HepG2 (cell line): ENCODE measurements around the gene GATM. TPM values are rescaled to one million over a fixed set of nuclear protein-coding genes. Genes with fewer than 3 reads are reported as not detected.

Source experiments
- ATAC-seq: fragments of 200-7000 bp; cut with Tn5 transposase; 3 replicates; pipeline ENCODE4 v1.9.1; 2020; ENCODE audit warnings: mild to moderate bottlenecking, moderate library complexity
- BruUV-seq: library from RNA; stranded (reverse); fragments of 400-500 nt; replicated peaks from 2 replicates; lab custom pipeline; 2021; lab: Mats Ljungman, UMichigan
- CTCF ChIA-PET: fragments of 300-600 bp; formaldehyde crosslinking; extraction: SDS; loops from one replicate; lab custom pipeline; 2021; ENCODE audit warnings: low total read pairs, inconsistent platforms, low intra/inter-chr PET ratio; lab: Yijun Ruan, JAX
- POLR2A ChIA-PET: fragments of 350-600 bp; sonication (Branson Sonifier 250); formaldehyde crosslinking; loops from one replicate; lab custom pipeline; 2020; ENCODE audit warnings: antibody characterized with exemption, inconsistent platforms; lab: Yijun Ruan, JAX
- DNase-seq: peaks from one replicate; pipeline ENCODE4 v3.0.0-alpha.2; 2015; ENCODE audit warnings: low spot score
- FAIRE-seq: peaks from 3 replicates; lab custom pipeline; 2011; peaks lifted over from hg19 to GRCh38; lab: Jason Lieb, UNC
- H2AFZ ChIP-seq: one replicate; pipeline ENCODE4 v1.6.1; 2011; ENCODE audit warnings: low read length, inconsistent platforms
- H3K27ac ChIP-seq: fragments of 300-600 bp; 3 replicates; pipeline ENCODE4 v1.8.0; 2011; ENCODE audit warnings: mixed run types, mild to moderate bottlenecking, mixed read lengths, low read length, inconsistent platforms; ENCODE audit not compliant: insufficient read depth; ENCODE audit errors: extremely low read length
- H3K27me3 ChIP-seq, 2 experiments: fragments of 200-600 bp in 1 of 2; 2 replicates in 1 of 2; 3 replicates in 1 of 2; pipeline versions ENCODE4 v1.6.0 to v1.8.0; 2011; ENCODE audit warnings: low read length in 2 of 2, mild to moderate bottlenecking in 2 of 2, moderate library complexity in 2 of 2, inconsistent platforms in 1 of 2; ENCODE audit not compliant: insufficient read depth in 2 of 2, control insufficient read depth in 1 of 2
- H3K36me3 ChIP-seq, 2 experiments: fragments of 200-600 bp in 1 of 2; replicated peaks in 1 of 2; 2 replicates in 1 of 2; 3 replicates in 1 of 2; pipeline versions ENCODE4 v1.5.1 to v1.8.0; 2011; ENCODE audit warnings: low read length in 2 of 2, inconsistent platforms in 1 of 2; ENCODE audit not compliant: insufficient read depth in 2 of 2, control insufficient read depth in 1 of 2
- H3K4me1 ChIP-seq: 2 replicates; pipeline ENCODE4 v1.5.1; 2012; ENCODE audit warnings: low read length, inconsistent platforms; ENCODE audit not compliant: insufficient read depth
- H3K4me2 ChIP-seq: 2 replicates; pipeline ENCODE4 v1.6.0; 2011; ENCODE audit warnings: low read depth, low read length, inconsistent platforms
- H3K4me3 ChIP-seq, 3 experiments: fragments of 200-600 bp in 1 of 3; sonication (generic), shearing (Covaris generic) in 1 of 3; replicated peaks in 1 of 3; 2 replicates each; pipeline ENCODE4 v1.5.1; 2011 to 2016; ENCODE audit warnings: low read length in 3 of 3, inconsistent platforms in 2 of 3, low read depth in 2 of 3, mild to moderate bottlenecking in 2 of 3, control low read depth in 1 of 3, mixed read lengths in 1 of 3; ENCODE audit not compliant: insufficient read depth in 1 of 3
- H3K79me2 ChIP-seq: one replicate; pipeline ENCODE4 v1.6.1; 2011; ENCODE audit warnings: low read length, inconsistent platforms; ENCODE audit not compliant: insufficient read depth
- H3K9ac ChIP-seq: 2 replicates; pipeline ENCODE4 v1.6.0; 2011; ENCODE audit warnings: mild to moderate bottlenecking, low read depth, low read length, inconsistent platforms; ENCODE audit not compliant: insufficient read depth
- H3K9me3 ChIP-seq: 2 replicates; pipeline ENCODE4 v1.5.1; 2012; ENCODE audit warnings: mild to moderate bottlenecking, low read length
- H4K20me1 ChIP-seq: 2 replicates; pipeline ENCODE4 v1.6.0; 2011; ENCODE audit warnings: inconsistent platforms, mild to moderate bottlenecking, low read length, moderate library complexity; ENCODE audit not compliant: insufficient read depth
- ASH2L ChIP-seq: fragments of 300-600, 200-600 bp; sonication (generic); IDR thresholded peaks from 2 replicates; pipeline ENCODE4 v1.7.0; 2017; ENCODE audit warnings: low read depth, mild to moderate bottlenecking, moderate library complexity, mixed read lengths, low read length; ENCODE audit not compliant: insufficient read length
- BORCS8-MEF2B ChIP-seq: sonication (generic); formaldehyde crosslinking; IDR thresholded peaks from 2 replicates; pipeline ENCODE4 v1.8.0; 2022; ENCODE audit warnings: mild to moderate bottlenecking, missing genetic modification reagents
- CREB1 ChIP-seq, 2 experiments: fragments of 450-650 bp in 1 of 2; IDR thresholded peaks; 2 replicates each; pipeline ENCODE4 v1.6.1; 2016 to 2017; ENCODE audit warnings: control low read depth in 1 of 2, mild to moderate bottlenecking in 1 of 2, missing compliant biosample characterization in 1 of 2, missing genetic modification characterization in 1 of 2
- ETV5 ChIP-seq: IDR thresholded peaks from 2 replicates; pipeline ENCODE4 v1.6.1; 2018; ENCODE audit warnings: missing biosample characterization, missing genetic modification reagents, inconsistent platforms, borderline replicate concordance
- MED1 ChIP-seq: sonication (generic); formaldehyde crosslinking; IDR thresholded peaks from 2 replicates; pipeline ENCODE4 v1.4.0; 2020; ENCODE audit warnings: missing genetic modification reagents
- MEF2D ChIP-seq: sonication (generic); formaldehyde crosslinking; IDR thresholded peaks from 2 replicates; pipeline ENCODE4 v1.5.1; 2020; ENCODE audit warnings: mild to moderate bottlenecking, missing genetic modification reagents
- NCOA1 ChIP-seq: sonication (generic); formaldehyde crosslinking; IDR thresholded peaks from 2 replicates; pipeline ENCODE4 v1.9.0; 2021; ENCODE audit warnings: missing genetic modification reagents
- REL ChIP-seq: sonication (generic); formaldehyde crosslinking; conservative IDR thresholded peaks from 2 replicates; pipeline ENCODE4 v1.8.0; 2022; ENCODE audit warnings: mild to moderate bottlenecking, missing genetic modification reagents, moderate library complexity
- SIN3B ChIP-seq: fragments of 150-350 bp; IDR thresholded peaks from 2 replicates; pipeline ENCODE4 v1.6.1; 2014; ENCODE audit warnings: low read length
- SP2 ChIP-seq: sonication (generic); formaldehyde crosslinking; IDR thresholded peaks from 2 replicates; pipeline ENCODE4 v1.5.1; 2020; ENCODE audit warnings: mild to moderate bottlenecking, missing genetic modification reagents
- SUZ12 ChIP-seq: fragments of 150-350 bp; IDR thresholded peaks from 2 replicates; pipeline ENCODE4 v1.6.1; 2014; ENCODE audit warnings: low read depth, low read length
- TBP ChIP-seq: sonication (generic); formaldehyde crosslinking; IDR thresholded peaks from 2 replicates; pipeline ENCODE4 v1.5.0; 2020; ENCODE audit warnings: missing genetic modification reagents
- TEAD3 ChIP-seq: optimal IDR thresholded peaks from 2 replicates; pipeline ENCODE3; 2016; ENCODE audit warnings: borderline replicate concordance
- ZBTB38 ChIP-seq: sonication (generic); formaldehyde crosslinking; IDR thresholded peaks from 2 replicates; pipeline ENCODE4 v1.5.1; 2020; ENCODE audit warnings: mild to moderate bottlenecking, missing genetic modification reagents
- ZNF382 ChIP-seq: sonication (generic); formaldehyde crosslinking; IDR thresholded peaks from 2 replicates; pipeline ENCODE4 v1.5.0; 2020; ENCODE audit warnings: missing genetic modification reagents, mild to moderate bottlenecking, borderline replicate concordance
- ZNF530 ChIP-seq: sonication (generic); formaldehyde crosslinking; IDR thresholded peaks from 2 replicates; pipeline ENCODE4 v1.5.0; 2020; ENCODE audit warnings: low read depth, mild to moderate bottlenecking, missing genetic modification reagents
- WGBS: methylation state at CpG from one replicate; pipeline ENCODE4 v1.1.6; 2017; ENCODE audit warnings: low lambda C conversion rate; 5-methylcytosine and 5-hydroxymethylcytosine counted together
- in situ Hi-C: cut with HindIII; loops from 2 replicates; pipeline ENCODE4 v1.10.0; 2017; ENCODE audit warnings: low pct_unique_long_range_greater_than_20kb; ENCODE audit not compliant: extremely low pct_ligation_motif_present
- intact Hi-C: fragments of 100-400 bp; cut with micrococcal nuclease; formaldehyde crosslinking; loops from one replicate; pipeline ENCODE4 v1.10.0; 2022; ENCODE audit not compliant: unreplicated experiment
- polyA plus RNA-seq, 8 experiments: library from polyadenylated mRNA; depleted of rRNA in 3 of 8; stranded (reverse) in 7 of 8; unstranded in 1 of 8; fragments of >200 nt; fragmentation: Illumina TruSeq in 4 of 8; extraction: Trizol in 4 of 8; gene quantifications; 2 replicates each; pipeline versions ENCODE4 v1.2.1 to v1.2.3, GENCODE V29; 2011 to 2016; ENCODE audit warnings: low read depth in 4 of 8, missing spikeins in 1 of 8, mixed read lengths in 1 of 8; ENCODE audit not compliant: insufficient read depth in 1 of 8
- total RNA-seq, 5 experiments: library from RNA; depleted of rRNA; stranded (reverse); fragments of >200 nt; fragmentation: Illumina TruSeq; extraction: Trizol; gene quantifications; 2 replicates each; pipeline ENCODE4 v1.2.3, GENCODE V29; 2016; ENCODE audit warnings: low read depth in 1 of 5
- TF ChIP-seq, protein P1 (sequence below): sonication (generic); formaldehyde crosslinking; conservative IDR thresholded peaks from 2 replicates; pipeline ENCODE4 v1.4.0; 2020; ENCODE audit warnings: missing genetic modification reagents
- TF ChIP-seq, protein P2 (sequence below): sonication (generic); formaldehyde crosslinking; IDR thresholded peaks from 2 replicates; pipeline ENCODE4 v1.8.1; 2023; ENCODE audit warnings: missing genetic modification reagents, inconsistent platforms, borderline replicate concordance
- TF ChIP-seq, protein P3 (sequence below): sonication (generic); formaldehyde crosslinking; IDR thresholded peaks from 2 replicates; pipeline ENCODE4 v1.4.0; 2020; ENCODE audit warnings: missing genetic modification reagents

GATM gene
- total and polyA plus RNA-seq, 2 of the 13 experiments (the other 11 are each of a cell fraction or from before 2014, with no cell fraction given), result 2.1 to 16.8 TPM

DNA sequence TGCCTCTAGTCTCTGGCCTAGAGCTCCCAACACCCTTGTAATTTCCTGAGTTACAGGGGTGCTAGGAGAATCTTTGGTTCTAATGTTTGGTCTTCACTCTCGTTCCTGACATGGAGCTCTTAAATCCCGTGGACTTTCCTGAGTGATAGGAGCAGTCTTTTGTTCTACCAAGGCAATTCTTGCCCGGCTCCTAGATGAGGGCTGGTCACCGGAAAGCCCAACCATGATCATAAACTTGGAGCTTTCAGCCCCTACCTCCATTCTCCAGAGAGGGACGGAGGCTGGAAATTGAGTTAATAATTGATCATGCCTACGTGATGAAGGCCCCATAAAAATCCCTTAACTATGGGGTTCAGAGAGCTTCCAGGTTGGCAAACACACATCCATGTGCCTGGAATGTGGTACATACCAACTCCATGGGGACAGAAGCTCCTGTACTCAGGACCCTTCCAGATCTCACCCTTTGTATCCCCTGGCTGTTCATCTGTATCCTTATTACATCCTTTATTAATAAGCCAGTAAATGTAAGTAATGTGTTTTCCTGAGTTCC, 18.8 kb upstream of the GATM start (continued):
- TF ChIP-seq MED1 (CRISPR knock-in tag) (peak; percentile 64), MEF2D (CRISPR knock-in tag) (0 out of 2 replicates have a peak, but pooled peaks have one; percentile 26), TEAD3 (CRISPR knock-in tag) (peak; percentile 86), CREB1 (IDR thresholded peaks at IDR 0.05) (no peak), CREB1 (CRISPR knock-in tag; IDR thresholded peaks at IDR 0.05) (0 out of 2 replicates have a peak, but pooled peaks have one; percentile 35), NCOA1 (no peak)
- TF ChIP-seq, protein P1, sequence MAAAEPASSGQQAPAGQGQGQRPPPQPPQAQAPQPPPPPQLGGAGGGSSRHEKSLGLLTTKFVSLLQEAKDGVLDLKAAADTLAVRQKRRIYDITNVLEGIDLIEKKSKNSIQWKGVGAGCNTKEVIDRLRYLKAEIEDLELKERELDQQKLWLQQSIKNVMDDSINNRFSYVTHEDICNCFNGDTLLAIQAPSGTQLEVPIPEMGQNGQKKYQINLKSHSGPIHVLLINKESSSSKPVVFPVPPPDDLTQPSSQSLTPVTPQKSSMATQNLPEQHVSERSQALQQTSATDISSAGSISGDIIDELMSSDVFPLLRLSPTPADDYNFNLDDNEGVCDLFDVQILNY, result no peak

DNA sequence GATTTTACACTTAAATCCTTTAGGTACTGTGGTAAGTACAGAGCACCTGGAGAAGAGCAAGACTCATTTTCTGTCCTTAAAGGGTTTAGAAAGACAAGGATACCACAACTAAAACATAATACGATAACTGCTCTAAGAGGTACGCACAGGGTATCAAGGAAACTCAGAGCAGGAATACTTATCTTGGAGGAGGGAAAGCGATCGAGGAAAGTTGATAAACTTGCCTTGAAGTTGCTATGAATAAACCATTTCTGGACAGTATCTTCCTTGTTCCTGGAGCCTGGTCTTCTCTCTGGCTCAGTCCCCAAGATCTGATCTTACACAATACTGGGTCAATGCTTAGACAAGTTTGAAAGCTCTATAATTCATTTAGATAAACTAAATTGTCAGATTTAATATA, 17.6 kb upstream of the GATM start:
- Histone ChIP-seq H3K79me2 (peaks cover 46% of the 10 kb centered on the region), H3K9ac (peak overlapping the region; percentile 62; the same call in 1 of the 2 replicates), H3K4me1 (peaks cover 71% of the 10 kb centered on the region), H3K4me2 (peak overlapping the region; percentile 55), H3K9me3 (no peaks in the 10 kb centered on the region), H2AFZ (no peak overlapping the region), H3K4me3 (peak overlapping the region; percentile 36 to 46 (median 37); a peak in 5 of 6 replicates), H4K20me1 (no peaks in the 10 kb centered on the region), H3K27me3 (no peaks in the 10 kb centered on the region), H3K27ac (no peak overlapping the region), H3K36me3 (no peaks in the 10 kb centered on the region)
- ChIA-PET POLR2A (no interaction called here), CTCF (no interaction called here)
- TF ChIP-seq BORCS8-MEF2B (no peak), ASH2L (no peak), ZBTB38 (CRISPR knock-in tag) (no peak), SIN3B (no peak), ZNF530 (CRISPR knock-in tag) (no peak), TBP (CRISPR knock-in tag) (no peak), REL (CRISPR knock-in tag) (no peak), SP2 (CRISPR knock-in tag) (no peak), SUZ12 (no peak), ETV5 (CRISPR knock-in tag) (no peak), ZNF382 (CRISPR knock-in tag) (no peak)
- TF ChIP-seq, protein P2, sequence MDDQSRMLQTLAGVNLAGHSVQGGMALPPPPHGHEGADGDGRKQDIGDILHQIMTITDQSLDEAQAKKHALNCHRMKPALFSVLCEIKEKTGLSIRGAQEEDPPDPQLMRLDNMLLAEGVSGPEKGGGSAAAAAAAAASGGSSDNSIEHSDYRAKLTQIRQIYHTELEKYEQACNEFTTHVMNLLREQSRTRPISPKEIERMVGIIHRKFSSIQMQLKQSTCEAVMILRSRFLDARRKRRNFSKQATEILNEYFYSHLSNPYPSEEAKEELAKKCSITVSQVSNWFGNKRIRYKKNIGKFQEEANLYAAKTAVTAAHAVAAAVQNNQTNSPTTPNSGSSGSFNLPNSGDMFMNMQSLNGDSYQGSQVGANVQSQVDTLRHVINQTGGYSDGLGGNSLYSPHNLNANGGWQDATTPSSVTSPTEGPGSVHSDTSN (CRISPR knock-in tag), result no peak
- TF ChIP-seq, protein P3, sequence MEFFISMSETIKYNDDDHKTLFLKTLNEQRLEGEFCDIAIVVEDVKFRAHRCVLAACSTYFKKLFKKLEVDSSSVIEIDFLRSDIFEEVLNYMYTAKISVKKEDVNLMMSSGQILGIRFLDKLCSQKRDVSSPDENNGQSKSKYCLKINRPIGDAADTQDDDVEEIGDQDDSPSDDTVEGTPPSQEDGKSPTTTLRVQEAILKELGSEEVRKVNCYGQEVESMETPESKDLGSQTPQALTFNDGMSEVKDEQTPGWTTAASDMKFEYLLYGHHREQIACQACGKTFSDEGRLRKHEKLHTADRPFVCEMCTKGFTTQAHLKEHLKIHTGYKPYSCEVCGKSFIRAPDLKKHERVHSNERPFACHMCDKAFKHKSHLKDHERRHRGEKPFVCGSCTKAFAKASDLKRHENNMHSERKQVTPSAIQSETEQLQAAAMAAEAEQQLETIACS (CRISPR knock-in tag), result no peak
- intact Hi-C loops (no loop called here), in situ Hi-C loops (no loop called here)
- DNase-seq, result no peak
- no peak for FAIRE-seq
- ATAC-seq, result no peak
- WGBS, result 96% methylated on average over 4 of the region's 4 CpGs
- no TSS peak for BruUV-seq
